IMR-90 (cell line): ENCODE measurements around the gene TSEN15. TPM values are rescaled to one million over a fixed set of nuclear protein-coding genes. Genes with fewer than 3 reads are reported as not detected.

ENCODE experiments used
- ATAC-seq: fragments of 200-7000 bp; cut with Tn5 transposase; 2 replicates; pipeline ENCODE4 v1.9.1; 2020; ENCODE audit warnings: low read depth, mild to moderate bottlenecking, moderate library complexity
- BruUV-seq: library from RNA; stranded (reverse); fragments of 400-500 nt; replicated peaks from 2 replicates; lab custom pipeline; 2021; lab: Mats Ljungman, UMichigan
- CTCF ChIA-PET: fragments of 300-600 bp; formaldehyde crosslinking; extraction: SDS; loops from one replicate; lab custom pipeline; 2021; ENCODE audit warnings: antibody characterized with exemption; lab: Yijun Ruan, JAX
- POLR2A ChIA-PET: fragments of 300-600 bp; sonication (Branson Sonifier 250); formaldehyde crosslinking; loops from one replicate; lab custom pipeline; 2022; ENCODE audit warnings: antibody characterized with exemption; ENCODE audit not compliant: unreplicated experiment; lab: Charles Lee
- DNase-seq: peaks from one replicate; pipeline ENCODE4 v3.0.0; 2013
- H2AFZ ChIP-seq: replicated peaks from 2 replicates; pipeline ENCODE3; 2013; ENCODE audit warnings: low read length, mild to moderate bottlenecking; ENCODE audit not compliant: poor library complexity
- H2AK5ac ChIP-seq: 2 replicates; pipeline ENCODE4 v1.6.1; 2013; ENCODE audit warnings: low read depth, low read length, inconsistent platforms
- H2AK9ac ChIP-seq: replicated peaks from 2 replicates; pipeline ENCODE3; 2013; ENCODE audit warnings: mild to moderate bottlenecking, low read depth, low read length, moderate library complexity; ENCODE audit not compliant: poor library complexity
- H2BK120ac ChIP-seq: 2 replicates; pipeline ENCODE4 v1.6.1; 2013; ENCODE audit warnings: low read depth, low read length, inconsistent platforms
- H2BK15ac ChIP-seq: 3 replicates; pipeline ENCODE4 v1.6.1; 2013; ENCODE audit warnings: low read depth, low read length, inconsistent platforms
- H2BK20ac ChIP-seq: 2 replicates; pipeline ENCODE4 v1.6.1; 2013; ENCODE audit warnings: low read depth, mild to moderate bottlenecking, inconsistent platforms, low read length, moderate library complexity
- H2BK5ac ChIP-seq: 2 replicates; pipeline ENCODE4 v1.6.1; 2013; ENCODE audit warnings: mild to moderate bottlenecking, low read depth, low read length, inconsistent platforms; ENCODE audit not compliant: poor library complexity, severe bottlenecking
- H3K14ac ChIP-seq: replicated peaks from 2 replicates; pipeline ENCODE4 v1.6.1; 2013; ENCODE audit warnings: low read depth, low read length, inconsistent platforms
- H3K18ac ChIP-seq: 2 replicates; pipeline ENCODE4 v1.6.1; 2013; ENCODE audit warnings: low read depth, low read length, control low read depth
- H3K23ac ChIP-seq: 2 replicates; pipeline ENCODE4 v1.6.1; 2013; ENCODE audit warnings: low read depth, low read length, inconsistent platforms
- H3K27ac ChIP-seq: 2 replicates; pipeline ENCODE4 v1.5.1; 2013; ENCODE audit warnings: mild to moderate bottlenecking, control low read depth, low read length; ENCODE audit not compliant: insufficient read depth
- H3K27me3 ChIP-seq: 2 replicates; pipeline ENCODE4 v1.6.1; 2013; ENCODE audit warnings: low read length; ENCODE audit not compliant: control insufficient read depth, insufficient read depth
- H3K36me3 ChIP-seq: 2 replicates; pipeline ENCODE4 v1.6.1; 2013; ENCODE audit warnings: low read length, mixed read lengths; ENCODE audit not compliant: control insufficient read depth, insufficient read depth
- H3K4ac ChIP-seq: 2 replicates; pipeline ENCODE4 v1.6.1; 2013; ENCODE audit warnings: low read depth, low read length, inconsistent platforms
- H3K4me1 ChIP-seq: 2 replicates; pipeline ENCODE4 v1.6.1; 2013; ENCODE audit warnings: low read length, mixed read lengths; ENCODE audit not compliant: control insufficient read depth, insufficient read depth
- H3K4me2 ChIP-seq: 2 replicates; pipeline ENCODE4 v1.6.1; 2013; ENCODE audit warnings: low read depth, mild to moderate bottlenecking, control low read depth, low read length, moderate library complexity
- H3K4me3 ChIP-seq: 2 replicates; pipeline ENCODE4 v1.5.1; 2013; ENCODE audit warnings: low read depth, mild to moderate bottlenecking, control low read depth, low read length, moderate library complexity; ENCODE audit not compliant: insufficient read depth
- H3K56ac ChIP-seq: 2 replicates; pipeline ENCODE4 v1.6.1; 2013; ENCODE audit warnings: low read length, inconsistent platforms; ENCODE audit not compliant: insufficient read depth; ENCODE audit errors: extremely low read depth
- H3K79me1 ChIP-seq, 2 experiments: 2 replicates each; pipeline ENCODE4 v1.6.1; 2013; ENCODE audit warnings: low read length in 2 of 2, inconsistent platforms in 1 of 2, low read depth in 1 of 2
- H3K9ac ChIP-seq: 2 replicates; pipeline ENCODE4 v1.6.1; 2013; ENCODE audit warnings: low read depth, low read length, control low read depth
- H3K9me1 ChIP-seq: 2 replicates; pipeline ENCODE4 v1.6.1; 2013; ENCODE audit warnings: low read length, inconsistent platforms; ENCODE audit not compliant: insufficient read depth
- H3K9me3 ChIP-seq: 2 replicates; pipeline ENCODE4 v1.6.1; 2013; ENCODE audit warnings: low read length; ENCODE audit not compliant: control insufficient read depth, insufficient read depth
- H4K20me1 ChIP-seq: 2 replicates; pipeline ENCODE4 v1.6.1; 2013; ENCODE audit warnings: low read length, inconsistent platforms; ENCODE audit not compliant: insufficient read depth
- H4K5ac ChIP-seq: 2 replicates; pipeline ENCODE4 v1.6.1; 2013; ENCODE audit warnings: mild to moderate bottlenecking, low read depth, low read length, control low read depth
- H4K8ac ChIP-seq, 2 experiments: 2 replicates each; pipeline ENCODE4 v1.6.1; 2013; ENCODE audit warnings: low read depth in 2 of 2, low read length in 2 of 2, control low read depth in 1 of 2, inconsistent platforms in 1 of 2
- H4K91ac ChIP-seq: 2 replicates; pipeline ENCODE4 v1.6.1; 2013; ENCODE audit warnings: low read depth, low read length, inconsistent platforms; ENCODE audit not compliant: insufficient read depth
- BHLHE40 ChIP-seq: fragments of 150-350 bp; IDR thresholded peaks from 2 replicates; pipeline ENCODE4 v1.6.1; 2016; ENCODE audit warnings: mild to moderate bottlenecking, low read depth, low read length
- CEBPB ChIP-seq: IDR thresholded peaks from 2 replicates; pipeline ENCODE4 v1.6.1; 2012; ENCODE audit warnings: low read depth, low read length, improper control_type of control experiment
- WGBS, 2 experiments: methylation state at CpG; one replicate each; pipeline versions ENCODE4 v1.1.5 to v1.1.7; 2013; ENCODE audit warnings: missing lambda C conversion rate in 2 of 2; ENCODE audit not compliant: insufficient read length in 1 of 2; ENCODE audit errors: extremely low coverage in 2 of 2; 5-methylcytosine and 5-hydroxymethylcytosine counted together
- dilution Hi-C: fragments of 300-500 bp; cut with HindIII; formaldehyde crosslinking; loops from one replicate; pipeline ENCODE4 v1.14.3; 2018; ENCODE audit warnings: low sequenced_read_pairs; ENCODE audit not compliant: unreplicated experiment
- in situ Hi-C: fragments of 300-500 bp; cut with MboI; formaldehyde crosslinking; loops from 3 replicates; pipeline ENCODE4 v1.14.3; 2019; ENCODE audit warnings: low sequenced_read_pairs, inconsistent platforms, mixed read lengths
- intact Hi-C: fragments of 100-400 bp; cut with micrococcal nuclease; formaldehyde crosslinking; loops from 2 replicates; pipeline ENCODE4 v1.10.0; 2022
- polyA plus RNA-seq, 3 experiments: library from polyadenylated mRNA; depleted of rRNA; stranded (reverse); fragments of >200 nt; gene quantifications; 2 replicates each; pipeline ENCODE4 v1.2.3, GENCODE V29; 2012; ENCODE audit warnings: low replicate concordance in 1 of 3
- total RNA-seq: library from RNA; depleted of rRNA; stranded (reverse); fragments of >200 nt; gene quantifications from 2 replicates; pipeline ENCODE4 v1.2.3, GENCODE V29; 2012

Gene TSEN15
- total and polyA plus RNA-seq, 2 of the 4 experiments (the other 2 are of a cell fraction), result 32.4 to 45.0 TPM

DNA sequence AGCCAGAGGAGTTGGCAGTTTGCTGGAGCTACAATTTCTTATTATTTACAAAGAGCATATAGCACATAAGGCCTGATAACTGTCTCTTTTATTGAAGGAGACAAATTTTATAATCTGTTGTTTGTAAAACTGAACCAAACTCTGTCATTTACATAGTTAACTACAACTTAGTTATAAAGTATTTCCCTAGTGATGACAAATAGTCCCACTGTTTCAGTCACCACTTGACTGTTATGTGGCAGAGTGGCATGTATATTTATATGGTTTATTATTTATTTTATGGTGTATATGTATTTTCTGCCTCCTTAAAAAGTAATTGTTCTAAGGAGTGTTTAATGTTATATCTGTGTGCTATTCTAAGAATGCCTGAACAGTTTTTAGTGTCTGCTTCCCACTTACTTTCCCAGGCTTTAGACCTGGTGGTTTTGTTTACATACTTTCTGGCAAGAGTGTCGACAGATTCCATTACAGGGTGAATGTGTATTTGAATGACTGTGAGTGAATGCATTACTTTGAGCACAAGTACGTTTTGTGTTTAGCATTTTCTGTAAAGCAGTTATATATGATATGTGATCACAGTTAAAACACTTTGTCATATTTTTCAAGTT, 10.0 kb downstream of the TSEN15 start:
- in situ Hi-C loops, result no loop called here
- H3K4me2 ChIP-seq, result peak overlapping the region; percentile 59; the same call in 1 of the 2 replicates

More for the DNA sequence above, 10.0 kb downstream of the TSEN15 start:
- H4K5ac ChIP-seq, result no peak overlapping the region
- no peak overlapping the region for H2AFZ ChIP-seq
- peak; percentile 88 for DNase-seq
- H3K79me1 ChIP-seq, result peaks cover 23 to 34% of the 10 kb centered on the region in 2 experiments
- no peak overlapping the region for H2BK15ac ChIP-seq
- H3K4ac ChIP-seq, result peak overlapping the region; percentile 11; the same call in 1 of the 2 replicates
- H3K9ac ChIP-seq, result no peak overlapping the region; the same call in 1 of the 2 replicates
- ChIA-PET CTCF (no interaction called here), POLR2A (no interaction called here)
- peak; percentile 18 for ATAC-seq
- H3K18ac ChIP-seq, result peak overlapping the region; percentile 89; the same call in 1 of the 2 replicates
- H4K8ac ChIP-seq, result peak overlapping the region in 1 of 2 experiments; percentile 20; a peak in 1 of 4 replicates
- H3K56ac ChIP-seq, result peak overlapping the region; percentile 10; the same call in 1 of the 2 replicates
- no peak overlapping the region for H2AK5ac ChIP-seq
- peaks cover 2% of the 10 kb centered on the region for H3K4me1 ChIP-seq
- no peak overlapping the region for H2AK9ac ChIP-seq
- 0 out of 2 replicates have a peak overlapping the region, but pooled peaks have one; percentile 46 for H3K14ac ChIP-seq
- H3K23ac ChIP-seq, result 0 out of 2 replicates have a peak overlapping the region, but pooled peaks have one; percentile 29
- H3K4me3 ChIP-seq, result no peak overlapping the region
- peaks cover 1% of the 10 kb centered on the region; the same call in 1 of the 2 replicates for H3K36me3 ChIP-seq
- 0 out of 2 replicates have a peak overlapping the region, but pooled peaks have one; percentile 21 for H4K91ac ChIP-seq
- no peak overlapping the region for H3K27ac ChIP-seq
- peaks cover 6% of the 10 kb centered on the region; the same call in 1 of the 2 replicates for H3K9me1 ChIP-seq
- no peaks in the 10 kb centered on the region for H3K9me3 ChIP-seq
- peak overlapping the region; percentile 98 for H2BK5ac ChIP-seq
- BruUV-seq, result no TSS peak
- intact Hi-C loops, result no loop called here
- no peaks in the 10 kb centered on the region for H3K27me3 ChIP-seq
- no CpG with 5 or more reads among the region's 2 CpGs for WGBS, 2 experiments
- no peaks in the 10 kb centered on the region for H4K20me1 ChIP-seq
- dilution Hi-C loops, result no loop called here
- H2BK120ac ChIP-seq, result peak overlapping the region; percentile 58; the same call in 1 of the 2 replicates
- TF ChIP-seq CEBPB (peak; percentile 48; the same call in 1 of the 2 replicates), BHLHE40 (no peak)
- no peak overlapping the region for H2BK20ac ChIP-seq
